ENCODE measurements around the gene YAP1. TPM values are rescaled to one million over a fixed set of nuclear protein-coding genes. Genes with fewer than 3 reads are reported as not detected.

YAP1 gene
- total RNA-seq, 2 experiments from 2014 or later: 0.09 TPM; not detected in 1

- Mint-ChIP-seq H3K36me3 (no peaks in the 10 kb centered on the region), H3K4me3 (no peak overlapping the region), H3K9me3 (ENCODE audit: low read depth) (no peaks in the 10 kb centered on the region), H3K4me1 (peaks cover 6% of the 10 kb centered on the region), H3K27ac (no peak overlapping the region), H3K27me3 (peaks cover 21% of the 10 kb centered on the region)
- CTCF ChIA-PET: interaction anchor here (0.9 to 2.0 kb wide), 9 partner anchors 8 to 333 kb away, joined by 3 to 12 read pairs (median 4); no protein-coding TSS in a partner anchor
- ATAC-seq (no peak), DNase-seq (no peak)
Observed at GRCh38 chr11:102279641-102280170, 169.5 kb downstream of the YAP1 start.

GRCh38 chr11:102280245-102280833 lies 170.1 kb downstream of the YAP1 start:
- CTCF ChIA-PET: interaction anchor here (0.9 to 2.0 kb wide), 7 partner anchors 8 to 219 kb away, joined by 3 to 12 read pairs (median 4); no protein-coding TSS in a partner anchor
- ATAC-seq: no peak
- H3K9me3 Mint-ChIP-seq (ENCODE audit: low read depth): no peaks in the 10 kb centered on the region
- H3K36me3 Mint-ChIP-seq: no peaks in the 10 kb centered on the region
- no peak for DNase-seq
- no peak overlapping the region for H3K4me3 Mint-ChIP-seq
- peaks cover 6% of the 10 kb centered on the region for H3K4me1 Mint-ChIP-seq
- peaks cover 21% of the 10 kb centered on the region for H3K27me3 Mint-ChIP-seq
- H3K27ac Mint-ChIP-seq: no peak overlapping the region

Other genes starting within 250 kb of the YAP1 start
- 1 to 10 TPM in 1 of 2 experiments, under 1 TPM in 1; 0.63 to 1.8 TPM for gene CEP126, start 195.4 kb upstream of the YAP1 start, total RNA-seq
- gene ANGPTL5, start 193.9 kb upstream of the YAP1 start, total RNA-seq: not detected
- not detected for gene CFAP300, start 63.0 kb upstream of the YAP1 start, total RNA-seq
- gene BIRC3, start 207.0 kb downstream of the YAP1 start, total RNA-seq: 100 to 1,000 TPM in 1 of 2 experiments, 10 to 100 TPM in 1; 46.4 to 231 TPM
- 10 to 100 TPM; 30.7 to 30.9 TPM for gene BIRC2, start 236.8 kb downstream of the YAP1 start, total RNA-seq